Neural cell (in vitro differentiated cells): Measurements from ENCODE around the gene OR4N2. TPM values are rescaled to one million over a fixed set of nuclear protein-coding genes. Genes with fewer than 3 reads are reported as not detected.

Experiments used
- H2AFZ ChIP-seq: fragments of 200-600, 300-800 bp; sonication (generic), shearing (Covaris generic); 2 replicates; pipeline ENCODE4 v1.6.0; 2014; ENCODE audit warnings: low read depth, mild to moderate bottlenecking, antibody characterized with exemption, low read length, moderate library complexity
- H3F3A ChIP-seq: fragments of 200-600 bp; shearing (Covaris generic); 2 replicates; pipeline ENCODE4 v1.6.1; 2016; ENCODE audit warnings: mild to moderate bottlenecking, moderate library complexity, mixed read lengths, antibody characterized with exemption, low read length; ENCODE audit not compliant: insufficient read depth, poor library complexity, severe bottlenecking
- H3K27ac ChIP-seq: fragments of 200-600, 300-800 bp; sonication (generic), shearing (Covaris generic); 2 replicates; pipeline ENCODE4 v1.5.1; 2014; ENCODE audit warnings: mild to moderate bottlenecking, low read length, moderate library complexity
- H3K27me3 ChIP-seq: fragments of 300-800, 200-600 bp; sonication (generic), shearing (Covaris generic); 2 replicates; pipeline ENCODE4 v1.6.0; 2014; ENCODE audit warnings: mild to moderate bottlenecking, low read depth, low read length, moderate library complexity; ENCODE audit not compliant: insufficient read depth
- H3K36me3 ChIP-seq: fragments of 300-800, 200-600 bp; sonication (generic), shearing (Covaris generic); 2 replicates; pipeline ENCODE4 v1.5.1; 2014; ENCODE audit warnings: mild to moderate bottlenecking, antibody characterized with exemption, low read length, moderate library complexity; ENCODE audit not compliant: insufficient read depth
- H3K4me2 ChIP-seq: fragments of 300-800, 200-600 bp; sonication (generic), shearing (Covaris generic); 2 replicates; pipeline ENCODE4 v1.6.0; 2014; ENCODE audit warnings: mild to moderate bottlenecking, low read length
- H3K4me3 ChIP-seq: fragments of 300-800, 200-600 bp; sonication (generic), shearing (Covaris generic); 2 replicates; pipeline ENCODE4 v1.5.1; 2014; ENCODE audit warnings: mild to moderate bottlenecking, low read length, moderate library complexity
- H3K79me2 ChIP-seq: fragments of 200-600 bp; shearing (Covaris generic); replicated peaks from 2 replicates; pipeline ENCODE4 v1.6.0; 2014; ENCODE audit warnings: mild to moderate bottlenecking, low read length, moderate library complexity; ENCODE audit not compliant: insufficient read depth
- H3K9ac ChIP-seq: fragments of 300-800, 200-600 bp; sonication (generic), shearing (Covaris generic); 2 replicates; pipeline ENCODE4 v1.6.1; 2016; ENCODE audit warnings: mild to moderate bottlenecking, low read length, mixed read lengths
- H3K9me2 ChIP-seq: fragments of 200-600 bp; shearing (Covaris generic); 2 replicates; pipeline ENCODE4 v1.6.1; 2016; ENCODE audit warnings: mild to moderate bottlenecking, low read length, mixed read lengths; ENCODE audit not compliant: insufficient read depth
- H3K9me3 ChIP-seq: fragments of 200-600, 300-800 bp; sonication (generic), shearing (Covaris generic); 2 replicates; pipeline ENCODE4 v1.6.1; 2016; ENCODE audit warnings: mild to moderate bottlenecking, mixed run types, low read length, moderate library complexity, mixed read lengths
- H4K20me1 ChIP-seq: fragments of 200-600 bp; shearing (Covaris generic); 2 replicates; pipeline ENCODE4 v1.6.1; 2016; ENCODE audit warnings: mild to moderate bottlenecking, mixed run types; ENCODE audit not compliant: insufficient read depth
- CTCF ChIP-seq: fragments of 450-650 bp; IDR thresholded peaks from 2 replicates; pipeline ENCODE4 v1.5.1; 2014; ENCODE audit warnings: antibody characterized with exemption, mild to moderate bottlenecking, moderate library complexity; ENCODE audit not compliant: poor library complexity, severe bottlenecking
- EP300 ChIP-seq: fragments of 450-650 bp; conservative IDR thresholded peaks from 2 replicates; pipeline ENCODE4 v1.6.1; 2014; ENCODE audit warnings: antibody characterized with exemption, mild to moderate bottlenecking, moderate library complexity; ENCODE audit not compliant: poor library complexity, severe bottlenecking
- EZH2 ChIP-seq: fragments of 200-600, 300-800 bp; shearing (Covaris generic), sonication (generic); IDR thresholded peaks from 2 replicates; pipeline ENCODE4 v1.6.1; 2014; ENCODE audit warnings: antibody characterized with exemption, low read length, borderline replicate concordance, mild to moderate bottlenecking; ENCODE audit not compliant: insufficient read depth, poor library complexity, severe bottlenecking
- MXI1 ChIP-seq: fragments of 450-650 bp; conservative IDR thresholded peaks from 2 replicates; pipeline ENCODE4 v1.6.1; 2014; ENCODE audit warnings: antibody characterized with exemption, mild to moderate bottlenecking; ENCODE audit not compliant: poor library complexity, severe bottlenecking
- POLR2AphosphoS5 ChIP-seq: IDR thresholded peaks from 2 replicates; pipeline ENCODE4 v1.6.1; 2012
- RAD21 ChIP-seq: fragments of 450-650 bp; conservative IDR thresholded peaks from 2 replicates; pipeline ENCODE4 v1.6.1; 2014; ENCODE audit warnings: antibody characterized with exemption, mild to moderate bottlenecking, moderate library complexity
- REST ChIP-seq: IDR thresholded peaks from 2 replicates; pipeline ENCODE4 v1.6.1; 2012; ENCODE audit warnings: borderline replicate concordance
- SMC3 ChIP-seq: fragments of 450-650 bp; conservative IDR thresholded peaks from 2 replicates; pipeline ENCODE4 v1.6.1; 2014; ENCODE audit warnings: antibody characterized with exemption, mild to moderate bottlenecking, moderate library complexity; ENCODE audit not compliant: poor library complexity
- TAF1 ChIP-seq: IDR thresholded peaks from 2 replicates; pipeline ENCODE4 v1.6.1; 2012; ENCODE audit warnings: low read depth
- polyA plus RNA-seq: library from polyadenylated mRNA; depleted of rRNA; stranded (reverse); fragments of >200 nt; gene quantifications from 2 replicates; pipeline ENCODE4 v1.2.3, GENCODE V29; 2014

The OR4N2 gene
- polyA plus RNA-seq, 1 donor from 2014 or later, result not detected

GRCh38 chr14:19873178-19873577 lies 69.6 kb downstream of the OR4N2 start:
- H3K9me2 ChIP-seq, result no peaks in the 10 kb centered on the region
- no peak overlapping the region for H3K4me3 ChIP-seq
- no peak for TF ChIP-seq RAD21
- no peak for TF ChIP-seq POLR2AphosphoS5
- no peak for TF ChIP-seq SMC3
- TF ChIP-seq EP300, result no peak
- no peak for TF ChIP-seq MXI1
- TF ChIP-seq REST, result no peak
- no peak for TF ChIP-seq CTCF
- TF ChIP-seq TAF1, result no peak
- no peak for TF ChIP-seq EZH2
- no peak overlapping the region for H3K9ac ChIP-seq
- H3K27ac ChIP-seq, result no peak overlapping the region
- no peak overlapping the region for H3K4me2 ChIP-seq
- no peaks in the 10 kb centered on the region for H3F3A ChIP-seq
- no peaks in the 10 kb centered on the region for H3K9me3 ChIP-seq
- no peaks in the 10 kb centered on the region for H4K20me1 ChIP-seq
- H3K79me2 ChIP-seq, result no peaks in the 10 kb centered on the region
- H2AFZ ChIP-seq, result no peak overlapping the region
- H3K36me3 ChIP-seq, result no peaks in the 10 kb centered on the region
- H3K27me3 ChIP-seq, result no peaks in the 10 kb centered on the region

GRCh38 chr14:19874842-19875241 lies 71.3 kb downstream of the OR4N2 start, which contains the start of gene OR4K2:
Gene OR4K2 (plus strand): TSS chr14:19875142. CDS start chr14:19876268, 1,126 bp downstream.
- no peak within 1 kb of the TSS for H3K4me2 ChIP-seq
- H2AFZ ChIP-seq, result no peak within 1 kb of the TSS
- peaks cover 4% of the 10 kb centered on the region for H3K9me3 ChIP-seq
- no peaks in the 10 kb centered on the region for H3K27me3 ChIP-seq
- no peaks in the 10 kb centered on the region for H3F3A ChIP-seq
- H3K27ac ChIP-seq, result no peak within 1 kb of the TSS
- H3K9ac ChIP-seq, result no peak within 1 kb of the TSS
- H3K9me2 ChIP-seq, result no peaks in the 10 kb centered on the region
- H3K4me3 ChIP-seq, result no peak within 1 kb of the TSS
- no peak for TF ChIP-seq RAD21
- no peak for TF ChIP-seq POLR2AphosphoS5
- TF ChIP-seq TAF1, result no peak
- no peak for TF ChIP-seq REST
- no peak for TF ChIP-seq MXI1
- no peak for TF ChIP-seq CTCF
- no peak for TF ChIP-seq SMC3
- no peak for TF ChIP-seq EP300
- TF ChIP-seq EZH2, result no peak
- no peaks in the 10 kb centered on the region for H3K79me2 ChIP-seq
- no peaks in the 10 kb centered on the region for H4K20me1 ChIP-seq
- no peaks in the 10 kb centered on the region for H3K36me3 ChIP-seq
